ENCODE measurements around the gene USP35. TPM values are rescaled to one million over a fixed set of nuclear protein-coding genes. Genes with fewer than 3 reads are reported as not detected.

The USP35 gene
- polyA plus RNA-seq, 1 of the 3 experiments (the other 2 are of a cell fraction): 8.4 TPM

- no peak overlapping the region for H3K4me3 ChIP-seq (ENCODE audit: low read depth in 2 of 2, low read length in 1 of 2)
- H3K4me2 ChIP-seq: no peak overlapping the region
- no peak overlapping the region for H3K9ac ChIP-seq
- DNase-seq: no peak
- no peak overlapping the region for H3K27ac ChIP-seq (ENCODE audit: low read depth in 2 of 2, low read length in 1 of 2)
- H3K27me3 ChIP-seq (ENCODE audit: insufficient read depth): no peaks in the 10 kb centered on the region
- no peaks in the 10 kb centered on the region for H3K9me2 ChIP-seq
- ChIA-PET POLR2A (no interaction called here), CTCF (no interaction called here)
- H3F3A ChIP-seq (replicated peaks; ENCODE audit: insufficient read depth): no peaks in the 10 kb centered on the region
- no peaks in the 10 kb centered on the region for H3K79me2 ChIP-seq (ENCODE audit: insufficient read depth)
- no peaks in the 10 kb centered on the region for H4K20me1 ChIP-seq (ENCODE audit: insufficient read depth)
- no peaks in the 10 kb centered on the region for H3K9me3 ChIP-seq
- no peaks in the 10 kb centered on the region for H3K36me3 ChIP-seq (replicated peaks in 1 of 2; ENCODE audit: control insufficient read depth in 1 of 2, insufficient read depth in 2 of 2, low read length in 1 of 2)
- TF ChIP-seq TEAD4 (IDR thresholded peaks at IDR 0.05; ENCODE audit: borderline replicate concordance, insufficient read depth): no peak
- peak; percentile 13; the same call in 1 of the 2 replicates for TF ChIP-seq GATA2 (CRISPR knock-in tag; IDR thresholded peaks at IDR 0.05)
- H2AFZ ChIP-seq (ENCODE audit: low read depth): no peak overlapping the region
- peaks cover 0 to 2% of the 10 kb centered on the region in 2 experiments; a peak in 1 of 4 replicates for H3K4me1 ChIP-seq (ENCODE audit: control insufficient read depth in 1 of 2, insufficient read depth in 2 of 2, low read depth in 1 of 2, low read length in 1 of 2)
These were observed 36.9 kb upstream of the USP35 start for GRCh38 chr11:78151804-78152203.

GRCh38 chr11:78156127-78156844 lies 32.4 kb upstream of the USP35 start:
- no peaks in the 10 kb centered on the region for H3K79me2 ChIP-seq (ENCODE audit: insufficient read depth)
- H3K4me2 ChIP-seq: no peak overlapping the region
- TF ChIP-seq IRF3 (IDR thresholded peaks at IDR 0.05; ENCODE audit: low read depth, low read length) (no peak), PBX3 (IDR thresholded peaks at IDR 0.05) (peak; percentile 4; the same call in 1 of the 2 replicates), TCF12 (IDR thresholded peaks at IDR 0.05) (peak; percentile 39; the same call in 1 of the 2 replicates)
- no peaks in the 10 kb centered on the region for H3K9me3 ChIP-seq
- no peak for DNase-seq
- 66% methylated on average over 6 of the region's 6 CpGs for WGBS (ENCODE audit: low lambda C conversion rate)
- no peak overlapping the region for H3K27ac ChIP-seq (ENCODE audit: low read depth in 2 of 2, low read length in 1 of 2)
- no peaks in the 10 kb centered on the region for H3K36me3 ChIP-seq (replicated peaks in 1 of 2; ENCODE audit: control insufficient read depth in 1 of 2, insufficient read depth in 2 of 2, low read length in 1 of 2)
- H2AFZ ChIP-seq (ENCODE audit: low read depth): no peak overlapping the region
- POLR2A ChIA-PET: no interaction called here
- H3K9ac ChIP-seq: no peak overlapping the region
- peaks cover 0 to 8% of the 10 kb centered on the region in 2 experiments; a peak in 1 of 4 replicates for H3K4me1 ChIP-seq (ENCODE audit: control insufficient read depth in 1 of 2, insufficient read depth in 2 of 2, low read depth in 1 of 2, low read length in 1 of 2)
- CTCF ChIA-PET: interaction anchor here (0.6 kb wide), 1 partner anchor 176 kb away, joined by 3 read pairs; no protein-coding TSS in a partner anchor
- H3K4me3 ChIP-seq (ENCODE audit: low read depth in 2 of 2, low read length in 1 of 2): no peak overlapping the region
- no peaks in the 10 kb centered on the region for H4K20me1 ChIP-seq (ENCODE audit: insufficient read depth)
- no peaks in the 10 kb centered on the region for H3F3A ChIP-seq (replicated peaks; ENCODE audit: insufficient read depth)
- H3K9me2 ChIP-seq: no peaks in the 10 kb centered on the region
- H3K27me3 ChIP-seq (ENCODE audit: insufficient read depth): no peaks in the 10 kb centered on the region

- Histone ChIP-seq H3K27ac (ENCODE audit: low read depth in 2 of 2, low read length in 1 of 2) (no peak overlapping the region), H3K27me3 (ENCODE audit: insufficient read depth) (no peaks in the 10 kb centered on the region), H3F3A (replicated peaks; ENCODE audit: insufficient read depth) (no peaks in the 10 kb centered on the region), H3K36me3 (replicated peaks in 1 of 2; ENCODE audit: control insufficient read depth in 1 of 2, insufficient read depth in 2 of 2, low read length in 1 of 2) (no peaks in the 10 kb centered on the region), H3K4me3 (ENCODE audit: low read depth in 2 of 2, low read length in 1 of 2) (no peak overlapping the region), H3K4me2 (no peak overlapping the region), H3K9me3 (no peaks in the 10 kb centered on the region), H3K9me2 (no peaks in the 10 kb centered on the region), H3K9ac (no peak overlapping the region), H2AFZ (ENCODE audit: low read depth) (no peak overlapping the region), H3K79me2 (ENCODE audit: insufficient read depth) (no peaks in the 10 kb centered on the region), H3K4me1 (ENCODE audit: control insufficient read depth in 1 of 2, insufficient read depth in 2 of 2, low read depth in 1 of 2, low read length in 1 of 2) (peaks cover 0 to 25% of the 10 kb centered on the region in 2 experiments; a peak in 1 of 4 replicates), H4K20me1 (ENCODE audit: insufficient read depth) (no peaks in the 10 kb centered on the region)
- DNase-seq: no peak
- ChIA-PET POLR2A (no interaction called here), CTCF (no interaction called here)
- 66% methylated on average over 6 of the region's 6 CpGs for WGBS (ENCODE audit: low lambda C conversion rate)
- no peak for TF ChIP-seq TAF1 (IDR thresholded peaks at IDR 0.05; ENCODE audit: borderline replicate concordance, low read depth, low read length)
- TF ChIP-seq EP300 (IDR thresholded peaks at IDR 0.05; ENCODE audit: borderline replicate concordance in 1 of 2, low read depth in 1 of 2, low read length in 1 of 2): no peak
- no peak for TF ChIP-seq ZBTB33 (IDR thresholded peaks at IDR 0.05; ENCODE audit: borderline replicate concordance, low read depth)
- no peak for TF ChIP-seq RCOR1 (IDR thresholded peaks at IDR 0.05; ENCODE audit: low read length)
- no peak for TF ChIP-seq FOXM1 (IDR thresholded peaks at IDR 0.05; ENCODE audit: low read depth)
- TF ChIP-seq NRF1 (IDR thresholded peaks at IDR 0.05; ENCODE audit: low read depth, low read length): no peak
- TF ChIP-seq NFIC (IDR thresholded peaks at IDR 0.05; ENCODE audit: borderline replicate concordance): no peak
- TF ChIP-seq CHD2 (IDR thresholded peaks at IDR 0.05; ENCODE audit: low read length, partially characterized antibody): no peak
- TF ChIP-seq MXI1 (IDR thresholded peaks at IDR 0.05; ENCODE audit: low read depth, low read length): no peak
- TF ChIP-seq IRF3 (IDR thresholded peaks at IDR 0.05; ENCODE audit: low read depth, low read length): no peak
- no peak for TF ChIP-seq SMC3 (IDR thresholded peaks at IDR 0.05; ENCODE audit: low read depth, low read length)
These were observed 29.6 kb upstream of the USP35 start for GRCh38 chr11:78158987-78159652.

Data from SK-N-SH (cell line).